CD14-positive monocyte (primary cell): ENCODE measurements around the gene OPN3. TPM values are rescaled to one million over a fixed set of nuclear protein-coding genes. Genes with fewer than 3 reads are reported as not detected.
A peak's percentile ranks its signal among the peaks of the same experiment; 100 is the strongest.

Experiments
- DNase-seq, 3 donors: peaks; one replicate each; pipeline ENCODE4 v3.0.0-alpha.2; 2011 to 2022
- H2AFZ ChIP-seq: 2 replicates; pipeline ENCODE4 v1.6.0; 2012; ENCODE audit warnings: mild to moderate bottlenecking, low read depth, low read length, inconsistent platforms; ENCODE audit not compliant: insufficient read depth, poor library complexity, severe bottlenecking
- H3K27ac ChIP-seq, 2 donors: 1 replicate in 1 of 2; 2 replicates in 1 of 2; pipeline ENCODE4 v1.5.1; 2012 to 2013; ENCODE audit warnings: low read length in 2 of 2, control low read depth in 1 of 2, inconsistent platforms in 1 of 2, low read depth in 1 of 2, mild to moderate bottlenecking in 1 of 2
- H3K27me3 ChIP-seq, 2 donors: one replicate each; pipeline versions ENCODE4 v1.6.0 to v1.6.1; 2011 to 2013; ENCODE audit warnings: low read length in 2 of 2; ENCODE audit not compliant: control insufficient read depth in 2 of 2, insufficient read depth in 2 of 2
- H3K36me3 ChIP-seq, 2 donors: replicated peaks in 1 of 2; 1 replicate in 1 of 2; 2 replicates in 1 of 2; pipeline versions ENCODE4 v1.5.1 to v1.6.1; 2012 to 2013; ENCODE audit warnings: low read length in 2 of 2, control low read depth in 1 of 2, inconsistent platforms in 1 of 2, mild to moderate bottlenecking in 1 of 2; ENCODE audit not compliant: insufficient read depth in 2 of 2, control insufficient read depth in 1 of 2
- H3K4me1 ChIP-seq, 2 donors: 1 replicate in 1 of 2; 2 replicates in 1 of 2; pipeline versions ENCODE4 v1.5.1 to v1.6.1; 2012 to 2013; ENCODE audit warnings: low read length in 2 of 2, control low read depth in 1 of 2, inconsistent platforms in 1 of 2, mild to moderate bottlenecking in 1 of 2, moderate library complexity in 1 of 2; ENCODE audit not compliant: insufficient read depth in 2 of 2, control insufficient read depth in 1 of 2
- H3K4me2 ChIP-seq: replicated peaks from 2 replicates; pipeline ENCODE3; 2012; ENCODE audit warnings: low read length, moderate library complexity, mild to moderate bottlenecking; ENCODE audit not compliant: poor library complexity, severe bottlenecking; ENCODE audit errors: extremely low read depth
- H3K4me3 ChIP-seq, 3 experiments: fragments of 200-600 bp in 1 of 3; sonication (generic) in 1 of 3; replicated peaks in 1 of 3; 1 replicate in 2 of 3; 2 replicates in 1 of 3; pipeline ENCODE4 v1.5.1; 2011 to 2013; ENCODE audit warnings: low read length in 3 of 3, mild to moderate bottlenecking in 3 of 3, control low read depth in 2 of 3, low read depth in 2 of 3, inconsistent platforms in 1 of 3, moderate library complexity in 1 of 3
- H3K79me2 ChIP-seq: 2 replicates; pipeline ENCODE4 v1.6.0; 2012; ENCODE audit warnings: mild to moderate bottlenecking, control low read depth, inconsistent platforms, low read length, moderate library complexity; ENCODE audit not compliant: insufficient read depth
- H3K9ac ChIP-seq: 2 replicates; pipeline ENCODE4 v1.6.0; 2017; ENCODE audit warnings: low read length, mild to moderate bottlenecking; ENCODE audit not compliant: insufficient read depth, poor library complexity, severe bottlenecking
- H3K9me3 ChIP-seq, 2 donors: replicated peaks in 1 of 2; 1 replicate in 1 of 2; 2 replicates in 1 of 2; pipeline versions ENCODE4 v1.5.1 to v1.6.1; 2012 to 2013; ENCODE audit warnings: low read length in 2 of 2, control low read depth in 1 of 2; ENCODE audit not compliant: control insufficient read depth in 1 of 2, insufficient read depth in 1 of 2
- H4K20me1 ChIP-seq: 2 replicates; pipeline ENCODE4 v1.6.0; 2012; ENCODE audit warnings: mild to moderate bottlenecking, low read length, control low read depth, moderate library complexity; ENCODE audit not compliant: insufficient read depth
- H3K27ac Mint-ChIP-seq, 7 donors: one replicate each; pipeline ENCODE4 v1.8.0; 2020; ENCODE audit warnings: mild to moderate bottlenecking in 7 of 7, mixed read lengths in 7 of 7, moderate library complexity in 6 of 7, inconsistent platforms in 2 of 7
- H3K27me3 Mint-ChIP-seq, 3 donors: one replicate each; pipeline ENCODE4 v1.8.0; 2021 to 2022; ENCODE audit warnings: low read depth in 3 of 3, mild to moderate bottlenecking in 3 of 3, mixed read lengths in 3 of 3, moderate library complexity in 3 of 3, inconsistent platforms in 1 of 3
- H3K36me3 Mint-ChIP-seq, 2 donors: one replicate each; pipeline ENCODE4 v1.8.0; 2020; ENCODE audit warnings: mixed read lengths in 2 of 2, inconsistent platforms in 1 of 2, mild to moderate bottlenecking in 1 of 2
- H3K4me1 Mint-ChIP-seq: one replicate; pipeline ENCODE4 v1.8.0; 2020; ENCODE audit warnings: mild to moderate bottlenecking, mixed read lengths
- H3K4me3 Mint-ChIP-seq, 2 donors: one replicate each; pipeline ENCODE4 v1.8.0; 2020; ENCODE audit warnings: mild to moderate bottlenecking in 2 of 2, mixed read lengths in 2 of 2, moderate library complexity in 1 of 2
- H3K9me3 Mint-ChIP-seq, 7 donors: one replicate each; pipeline ENCODE4 v1.8.0; 2020 to 2022; ENCODE audit warnings: mixed read lengths in 7 of 7, mild to moderate bottlenecking in 6 of 7, moderate library complexity in 6 of 7, inconsistent platforms in 2 of 7
- CTCF ChIP-seq: fragments of 200-600 bp; IDR thresholded peaks from one replicate; pipeline ENCODE4 v1.8.0; 2022; ENCODE audit warnings: antibody characterized with exemption, mild to moderate bottlenecking
- WGBS: methylation state at CpG from one replicate; pipeline ENCODE4 v1.1.5; 2013; ENCODE audit warnings: missing lambda C conversion rate; ENCODE audit not compliant: insufficient coverage; 5-methylcytosine and 5-hydroxymethylcytosine counted together
- intact Hi-C, 2 donors: fragments of 100-400 bp; cut with micrococcal nuclease; formaldehyde crosslinking; loops; one replicate each; pipeline versions ENCODE4 v1.15.0 to v1.15.1; 2023
- polyA minus RNA-seq: library from RNA; depleted of rRNA, polyadenylated mRNA; stranded (reverse); fragments of >200 nt; gene quantifications from 2 replicates; pipeline ENCODE4 v1.2.3, GENCODE V29; 2012
- polyA plus RNA-seq, 3 donors: library from polyadenylated mRNA; depleted of rRNA in 1 of 3; unstranded in 2 of 3; stranded (reverse) in 1 of 3; fragments of 300-500 nt in 2 of 3; fragments of >200 nt in 1 of 3; fragmentation: Illumina TruSeq in 2 of 3; gene quantifications; 1 replicate in 2 of 3; 2 replicates in 1 of 3; pipeline ENCODE4 v1.2.3, GENCODE V29; 2012 to 2021
- total RNA-seq, 12 experiments: library from RNA in 1 of 12; stranded (reverse) in 1 of 12; fragments of 120-200 nt in 1 of 12; gene quantifications; one replicate each; pipeline ENCODE4 v1.2.4 and lab custom pipeline; 2013 to 2026; ENCODE audit warnings: mixed read lengths in 6 of 12, inconsistent platforms in 1 of 12

Gene OPN3
- 35.9 TPM for total RNA-seq (2013)
- 10 to 100 TPM; 14.5 to 56.1 (median 55.2) TPM for polyA plus RNA-seq
- polyA minus RNA-seq, result 11.5 and 17.2 TPM in 2 replicates
- total RNA-seq (lab: John Stamatoyannopoulos, UW), result 10.7 to 31.1 (median 20.2) reads per million in 11 experiments

- intact Hi-C loops, result loop anchor here (5.0 to 10.0 kb wide), 2 partner anchors 108 to 204 kb away; partner anchors contain the start of genes EXO1 (in 1 of the 2) and KMO (in 1 of the 2)
- H3K36me3 Mint-ChIP-seq, result peaks cover 2 to 4% of the 10 kb centered on the region in 2 donors
- peak within 1 kb of the TSS; percentile 81 to 92 (median 88) for H3K4me3 ChIP-seq
- H3K4me1 ChIP-seq, result peaks cover 34 to 49% of the 10 kb centered on the region in 2 donors
- TF ChIP-seq CTCF, result no peak
- H3K4me1 Mint-ChIP-seq, result peaks cover 42% of the 10 kb centered on the region
- H3K4me2 ChIP-seq, result peak within 1 kb of the TSS; percentile 88
- peaks cover 47% of the 10 kb centered on the region for H3K79me2 ChIP-seq
- 4% methylated on average over 71 of the region's 81 CpGs for WGBS
- peaks cover 0 to 2% (median 2%) of the 10 kb centered on the region in 3 donors for H3K27me3 Mint-ChIP-seq
- peaks cover 0 to 5% (median 0%) of the 10 kb centered on the region in 7 donors for H3K9me3 Mint-ChIP-seq
- no peaks in the 10 kb centered on the region for H3K9me3 ChIP-seq
- H3K27ac ChIP-seq, result peak within 1 kb of the TSS; percentile 74 to 90
- peak within 1 kb of the TSS; percentile 84 to 92 for H3K4me3 Mint-ChIP-seq
- peak within 1 kb of the TSS; percentile 88 for H3K9ac ChIP-seq
- peaks cover 7% of the 10 kb centered on the region for H4K20me1 ChIP-seq
- peak within 1 kb of the TSS; percentile 82 for H2AFZ ChIP-seq
- H3K36me3 ChIP-seq, result peaks cover 0 to 4% of the 10 kb centered on the region in 2 donors
- H3K27me3 ChIP-seq, result no peaks in the 10 kb centered on the region
- peak within 1 kb of the TSS; percentile 81 to 96 (median 87) for H3K27ac Mint-ChIP-seq
- peak; percentile 86 to 90 (median 89) for DNase-seq
These were observed at the start of gene OPN3, which contains the start of gene CHML for GRCh38 chr1:241640149-241640866. Gene OPN3 (minus strand): TSS chr1:241640369. CDS start chr1:241640254, 115 bp downstream. Gene CHML (minus strand): TSS chr1:241640369. CDS start chr1:241635766, 4,603 bp downstream.

GRCh38 chr1:241688940-241689368 lies 48.8 kb upstream of the OPN3 start:
- Histone ChIP-seq H3K36me3 (no peaks in the 10 kb centered on the region), H3K27me3 (peaks cover 0 to 3% of the 10 kb centered on the region in 2 donors), H3K4me1 (no peaks in the 10 kb centered on the region), H4K20me1 (no peaks in the 10 kb centered on the region), H3K79me2 (no peaks in the 10 kb centered on the region), H3K4me3 (no peak overlapping the region), H2AFZ (no peak overlapping the region), H3K4me2 (no peak overlapping the region), H3K27ac (no peak overlapping the region), H3K9ac (no peak overlapping the region), H3K9me3 (no peaks in the 10 kb centered on the region)
- no peak overlapping the region for H3K27ac Mint-ChIP-seq
- H3K4me3 Mint-ChIP-seq, result no peak overlapping the region
- peaks cover 0 to 4% (median 0%) of the 10 kb centered on the region in 7 donors for H3K9me3 Mint-ChIP-seq
- intact Hi-C loops, result no loop called here
- no peaks in the 10 kb centered on the region for H3K4me1 Mint-ChIP-seq
- no CpG with 5 or more reads among the region's 2 CpGs for WGBS
- no peaks in the 10 kb centered on the region for H3K36me3 Mint-ChIP-seq
- DNase-seq, result no peak
- peaks cover 0 to 19% (median 3%) of the 10 kb centered on the region in 3 donors for H3K27me3 Mint-ChIP-seq
- no peak for TF ChIP-seq CTCF
